ENCODE results near the gene TCF12. TPM values are rescaled to one million over a fixed set of nuclear protein-coding genes. Genes with fewer than 3 reads are reported as not detected.
"Not testable (repeated sequence)": the region's sequence is repeated elsewhere in the genome, so short reads cannot be mapped to it uniquely, and the experiment has no call there.

Gene TCF12
- total RNA-seq, 3 donors from 2014 or later (not counting 1 experiment from before 2014, with no cell fraction given): 84.1 to 111 (median 107) TPM

- H3K27me3 Mint-ChIP-seq (ENCODE audit: low read depth in 2 of 2): no peaks in the 10 kb centered on the region
- no peak overlapping the region for H3K4me3 ChIP-seq (ENCODE audit: low read length)
- peaks cover 3% of the 10 kb centered on the region for H3K36me3 ChIP-seq (ENCODE audit: control insufficient read depth, insufficient read depth, low read length)
- H3K9me3 Mint-ChIP-seq: no peaks in the 10 kb centered on the region
- H3K27ac Mint-ChIP-seq: no peak overlapping the region
- TF ChIP-seq CTCF (IDR thresholded peaks at IDR 0.05): no peak
- no peaks in the 10 kb centered on the region for H3K4me1 ChIP-seq (ENCODE audit: control insufficient read depth, insufficient read depth, low read length)
- H3K9me3 ChIP-seq (ENCODE audit: control insufficient read depth, insufficient read depth, low read length): no peaks in the 10 kb centered on the region
- no peak for ATAC-seq
- peaks cover 61 to 70% of the 10 kb centered on the region in 2 donors for H3K4me1 Mint-ChIP-seq
- no peak overlapping the region for H3K27ac ChIP-seq (ENCODE audit: low read length)
- WGBS (ENCODE audit: insufficient coverage): 94% methylated on average over 3 of the region's 3 CpGs
- no peak overlapping the region for H3K4me3 Mint-ChIP-seq
- H3K27me3 ChIP-seq (ENCODE audit: control insufficient read depth, insufficient read depth, low read length): no peaks in the 10 kb centered on the region
- H3K36me3 Mint-ChIP-seq: no peaks in the 10 kb centered on the region
- no peak for DNase-seq
- intact Hi-C loops (cut with micrococcal nuclease): no loop called here
These were observed 11.5 kb downstream of the TCF12 start for GRCh38 chr15:56929933-56930332.

DNA sequence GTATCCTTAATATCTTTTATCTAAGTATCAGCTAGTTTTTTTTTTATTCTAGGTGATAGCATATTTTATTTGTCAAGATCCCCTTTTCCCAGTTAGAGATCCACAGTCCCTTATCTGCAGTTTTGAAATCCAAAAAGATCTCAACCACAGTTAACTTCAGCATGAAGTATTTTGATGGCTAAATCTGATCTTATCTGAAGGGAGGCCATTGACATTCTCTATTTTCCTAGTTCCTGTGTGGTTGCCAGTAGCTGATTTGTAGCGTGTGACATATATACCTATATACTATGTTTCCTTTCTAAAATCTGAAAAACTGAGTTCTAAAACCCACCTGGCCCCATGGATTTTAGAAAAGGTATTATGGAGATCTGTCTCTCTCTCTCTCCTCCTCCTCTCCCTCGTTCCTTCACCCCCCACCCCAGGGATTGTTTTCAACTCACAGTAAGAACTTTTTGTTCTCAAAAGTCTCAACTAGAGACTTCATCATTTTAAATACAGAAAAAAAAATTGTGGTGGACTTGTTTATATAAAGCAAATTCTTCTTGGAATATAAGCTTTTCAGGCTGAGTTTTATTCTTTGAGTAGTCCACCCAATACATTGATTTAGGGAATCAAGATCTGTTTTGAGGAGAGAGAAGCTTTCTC lies 12.3 kb downstream of the TCF12 start:
- Mint-ChIP-seq H3K9me3 (no peaks in the 10 kb centered on the region), H3K36me3 (no peaks in the 10 kb centered on the region), H3K4me1 (peaks cover 64 to 74% of the 10 kb centered on the region in 2 donors), H3K4me3 (no peak overlapping the region), H3K27me3 (ENCODE audit: low read depth in 2 of 2) (no peaks in the 10 kb centered on the region), H3K27ac (peak overlapping the region; percentile 18 to 39)
- no peak for ATAC-seq
- no peaks in the 10 kb centered on the region for H3K4me1 ChIP-seq (ENCODE audit: control insufficient read depth, insufficient read depth, low read length)
- DNase-seq: no peak
- intact Hi-C loops (cut with micrococcal nuclease): no loop called here
- no peak overlapping the region for H3K4me3 ChIP-seq (ENCODE audit: low read length)
- H3K27ac ChIP-seq (ENCODE audit: low read length): no peak overlapping the region
- no peaks in the 10 kb centered on the region for H3K27me3 ChIP-seq (ENCODE audit: control insufficient read depth, insufficient read depth, low read length)
- TF ChIP-seq CTCF (IDR thresholded peaks at IDR 0.05): no peak
- peaks cover 3% of the 10 kb centered on the region for H3K36me3 ChIP-seq (ENCODE audit: control insufficient read depth, insufficient read depth, low read length)
- no peaks in the 10 kb centered on the region for H3K9me3 ChIP-seq (ENCODE audit: control insufficient read depth, insufficient read depth, low read length)
- no CpG with 5 or more reads among the region's 2 CpGs for WGBS (ENCODE audit: insufficient coverage)

DNA sequence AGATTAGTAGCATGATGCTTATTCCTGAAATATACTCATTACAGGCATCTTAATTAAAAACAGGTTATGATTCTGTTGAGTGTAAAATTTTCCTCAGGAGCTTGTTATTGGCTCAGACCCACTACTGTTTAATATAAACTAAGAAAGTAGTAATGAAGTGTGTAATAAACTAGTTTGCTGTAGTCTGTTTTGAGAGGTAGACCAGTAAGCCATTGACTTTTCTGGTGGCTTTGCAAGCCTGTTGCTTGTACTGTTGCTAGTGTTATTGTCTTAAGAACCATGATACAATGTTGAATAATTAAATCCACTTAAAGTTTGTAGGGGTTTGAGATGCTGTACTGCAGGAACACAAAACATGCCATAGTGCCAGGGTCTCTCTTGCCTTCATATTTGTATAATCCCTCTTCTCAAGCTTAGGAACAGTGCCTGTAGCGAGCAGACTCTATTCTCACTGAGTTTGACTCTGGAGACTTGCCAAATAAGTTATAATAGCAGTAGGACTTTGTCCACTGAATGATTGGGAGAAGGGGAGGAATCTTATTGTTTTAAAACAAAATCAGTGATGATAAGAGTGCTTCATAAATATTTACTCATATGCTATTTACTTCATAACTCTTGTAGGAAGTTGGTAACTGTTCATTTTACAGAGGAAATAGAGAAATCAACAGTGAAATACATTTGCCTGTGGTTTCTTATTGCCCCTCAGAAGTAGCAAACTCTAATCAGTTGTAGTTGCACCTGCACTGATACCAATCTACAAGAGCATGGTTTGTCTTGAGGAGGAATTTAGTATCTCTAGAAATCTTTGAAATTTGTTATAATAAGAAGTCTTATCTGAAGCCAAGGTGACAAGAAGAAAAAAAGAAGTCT lies 13.4 kb downstream of the TCF12 start:
- no peak for TF ChIP-seq CTCF (IDR thresholded peaks at IDR 0.05)
- peaks cover 3% of the 10 kb centered on the region for H3K36me3 ChIP-seq (ENCODE audit: control insufficient read depth, insufficient read depth, low read length)
- peak overlapping the region in 1 of 2 donors; percentile 39 for H3K27ac Mint-ChIP-seq
- no peaks in the 10 kb centered on the region for H3K9me3 Mint-ChIP-seq
- peak in 1 of 3 donors; percentile 21 for ATAC-seq
- H3K4me3 ChIP-seq (ENCODE audit: low read length): no peak overlapping the region
- intact Hi-C loops (cut with micrococcal nuclease): no loop called here
- H3K4me3 Mint-ChIP-seq: peak overlapping the region; percentile 26
- no peaks in the 10 kb centered on the region for H3K4me1 ChIP-seq (ENCODE audit: control insufficient read depth, insufficient read depth, low read length)
- H3K27ac ChIP-seq (ENCODE audit: low read length): no peak overlapping the region
- H3K27me3 Mint-ChIP-seq (ENCODE audit: low read depth in 2 of 2): no peaks in the 10 kb centered on the region
- DNase-seq: peak in 1 of 2 donors; percentile 21
- no peaks in the 10 kb centered on the region for H3K36me3 Mint-ChIP-seq
- H3K4me1 Mint-ChIP-seq: peaks cover 65 to 73% of the 10 kb centered on the region in 2 donors
- H3K9me3 ChIP-seq (ENCODE audit: control insufficient read depth, insufficient read depth, low read length): no peaks in the 10 kb centered on the region
- H3K27me3 ChIP-seq (ENCODE audit: control insufficient read depth, insufficient read depth, low read length): no peaks in the 10 kb centered on the region
- 80% methylated on average over 1 of the region's 1 CpG for WGBS (ENCODE audit: insufficient coverage)

- H3K4me1 ChIP-seq (ENCODE audit: control insufficient read depth, insufficient read depth, low read length); ATAC-seq; H3K36me3 ChIP-seq (ENCODE audit: control insufficient read depth, insufficient read depth, low read length); H3K27ac ChIP-seq (ENCODE audit: low read length); H3K27me3 Mint-ChIP-seq (ENCODE audit: low read depth in 2 of 2); DNase-seq; H3K4me3 Mint-ChIP-seq; H3K9me3 ChIP-seq (ENCODE audit: control insufficient read depth, insufficient read depth, low read length); H3K36me3 Mint-ChIP-seq; H3K4me3 ChIP-seq (ENCODE audit: low read length); H3K9me3 Mint-ChIP-seq; H3K27me3 ChIP-seq (ENCODE audit: control insufficient read depth, insufficient read depth, low read length); intact Hi-C loops (cut with micrococcal nuclease): not testable (repeated sequence)
- WGBS (ENCODE audit: insufficient coverage): 89% methylated on average over 3 of the region's 4 CpGs
- Mint-ChIP-seq H3K27ac (peak overlapping the region in 1 of 2 donors; percentile 39), H3K4me1 (peaks cover 65 to 74% of the 10 kb centered on the region in 2 donors)
These were observed 14.0 kb downstream of the TCF12 start for GRCh38 chr15:56932509-56932868.
